ENCODE measurements around the gene FOXL1.

The FOXL1 gene

GRCh38 chr16:86571530-86571915 is 6.8 kb upstream of the FOXL1 start:
- Histone ChIP-seq H3K9ac (ENCODE audit: low read length) (peak overlapping the region; percentile 34), H2AFZ (ENCODE audit: low read depth, low read length, severe bottlenecking) (peak overlapping the region; percentile 52), H3K79me2 (ENCODE audit: insufficient read depth, low read length) (no peaks in the 10 kb centered on the region), H3K27me3 (ENCODE audit: low read length) (no peaks in the 10 kb centered on the region), H3K9me3 (ENCODE audit: insufficient read depth, low read length) (no peaks in the 10 kb centered on the region), H3F3A (ENCODE audit: insufficient read depth) (0 out of 2 replicates have a peak, but pooled peaks cover 4% of the 10 kb centered on the region), H3K36me3 (ENCODE audit: low read length) (no peaks in the 10 kb centered on the region), H3K9me2 (replicated peaks; ENCODE audit: insufficient read depth, low read length) (no peaks in the 10 kb centered on the region), H3K27ac (ENCODE audit: low read depth, low read length) (no peak overlapping the region), H3K4me3 (ENCODE audit: insufficient read depth, low read length, poor library complexity, severe bottlenecking) (peak overlapping the region; percentile 22), H3K4me2 (ENCODE audit: low read depth, low read length, poor library complexity, severe bottlenecking) (peak overlapping the region; percentile 51), H4K20me1 (ENCODE audit: low read depth, low read length) (no peaks in the 10 kb centered on the region)
- TF ChIP-seq CTCF (IDR thresholded peaks at IDR 0.05; ENCODE audit: insufficient read depth, low read length, poor library complexity, severe bottlenecking) (no peak), EZH2phosphoT487 (conservative IDR thresholded peaks at IDR 0.05; ENCODE audit: low read length) (no peak)

GRCh38 chr16:86572041-86572521 is 6.3 kb upstream of the FOXL1 start:
- no peaks in the 10 kb centered on the region for H3K36me3 ChIP-seq (ENCODE audit: low read length)
- no peaks in the 10 kb centered on the region for H4K20me1 ChIP-seq (ENCODE audit: low read depth, low read length)
- no peaks in the 10 kb centered on the region for H3K9me3 ChIP-seq (ENCODE audit: insufficient read depth, low read length)
- no peaks in the 10 kb centered on the region for H3K9me2 ChIP-seq (replicated peaks; ENCODE audit: insufficient read depth, low read length)
- no peak overlapping the region for H3K9ac ChIP-seq (ENCODE audit: low read length)
- no peak overlapping the region for H3K4me3 ChIP-seq (ENCODE audit: insufficient read depth, low read length, poor library complexity, severe bottlenecking)
- no peak overlapping the region for H3K27ac ChIP-seq (ENCODE audit: low read depth, low read length)
- TF ChIP-seq CTCF (IDR thresholded peaks at IDR 0.05; ENCODE audit: insufficient read depth, low read length, poor library complexity, severe bottlenecking) (no peak), EZH2phosphoT487 (conservative IDR thresholded peaks at IDR 0.05; ENCODE audit: low read length) (no peak)
- 0 out of 2 replicates have a peak, but pooled peaks cover 4% of the 10 kb centered on the region for H3F3A ChIP-seq (ENCODE audit: insufficient read depth)
- no peak overlapping the region for H2AFZ ChIP-seq (ENCODE audit: low read depth, low read length, severe bottlenecking)
- no peak overlapping the region for H3K4me2 ChIP-seq (ENCODE audit: low read depth, low read length, poor library complexity, severe bottlenecking)
- no peaks in the 10 kb centered on the region for H3K27me3 ChIP-seq (ENCODE audit: low read length)
- H3K79me2 ChIP-seq (ENCODE audit: insufficient read depth, low read length) = no peaks in the 10 kb centered on the region

- Histone ChIP-seq H3K9ac (ENCODE audit: low read length) (no peak overlapping the region), H3K9me2 (replicated peaks; ENCODE audit: insufficient read depth, low read length) (no peaks in the 10 kb centered on the region), H3K27ac (ENCODE audit: low read depth, low read length) (no peak overlapping the region), H3K9me3 (ENCODE audit: insufficient read depth, low read length) (no peaks in the 10 kb centered on the region), H4K20me1 (ENCODE audit: low read depth, low read length) (no peaks in the 10 kb centered on the region), H3K79me2 (ENCODE audit: insufficient read depth, low read length) (no peaks in the 10 kb centered on the region), H3K36me3 (ENCODE audit: low read length) (no peaks in the 10 kb centered on the region), H3K4me3 (ENCODE audit: insufficient read depth, low read length, poor library complexity, severe bottlenecking) (no peak overlapping the region), H3K27me3 (ENCODE audit: low read length) (no peaks in the 10 kb centered on the region), H3F3A (ENCODE audit: insufficient read depth) (0 out of 2 replicates have a peak, but pooled peaks cover 4% of the 10 kb centered on the region), H3K4me2 (ENCODE audit: low read depth, low read length, poor library complexity, severe bottlenecking) (no peak overlapping the region), H2AFZ (ENCODE audit: low read depth, low read length, severe bottlenecking) (no peak overlapping the region)
- no peak for TF ChIP-seq EZH2phosphoT487 (conservative IDR thresholded peaks at IDR 0.05; ENCODE audit: low read length)
- no peak for TF ChIP-seq CTCF (IDR thresholded peaks at IDR 0.05; ENCODE audit: insufficient read depth, low read length, poor library complexity, severe bottlenecking)
These were observed 5.7 kb upstream of the FOXL1 start for GRCh38 chr16:86572606-86573005.
